NB4 (cell line): ENCODE data around the gene PAPPA2.

Experiments used
- CTCF ChIP-seq: IDR thresholded peaks from one replicate; pipeline ENCODE4 v1.5.1; 2012; ENCODE audit warnings: low read depth, low read length
- MAX ChIP-seq: IDR thresholded peaks from 2 replicates; pipeline ENCODE4 v1.6.1; 2011; ENCODE audit warnings: low read depth, low read length
- MYC ChIP-seq: IDR thresholded peaks from 2 replicates; pipeline ENCODE4 v1.6.1; 2011; ENCODE audit warnings: low read depth, low read length
- POLR2A ChIP-seq: IDR thresholded peaks from 2 replicates; pipeline ENCODE4 v1.6.1; 2011; ENCODE audit warnings: mild to moderate bottlenecking; ENCODE audit not compliant: insufficient read length; ENCODE audit errors: extremely low read depth

GRCh38 chr1:176880955-176881595, 418.1 kb downstream of the PAPPA2 start:
- peak; percentile 74 for TF ChIP-seq CTCF
- TF ChIP-seq POLR2A, result no peak
- TF ChIP-seq MAX, result no peak
- TF ChIP-seq MYC, result no peak
